ENCODE results near the gene LRRC8A.

Gene LRRC8A

GRCh38 chr9:128886211-128886891 is 4.4 kb downstream of the LRRC8A start:
- no peak for TF ChIP-seq CTCF (IDR thresholded peaks at IDR 0.05; ENCODE audit: insufficient read depth, low read length, missing control alignments)
- ChIA-PET POLR2A (interaction anchor here (1.0 kb wide), 1 partner anchor 34 kb away, joined by 4 read pairs; no protein-coding TSS in a partner anchor), CTCF (interaction anchor here (1.1 to 3.5 kb wide), 2 partner anchors 42 to 68 kb away, joined by 3 to 19 read pairs; partner anchors contain the start of gene ENDOG)
- H3K4me3 ChIP-seq (ENCODE audit: low read depth, low read length) = no peak overlapping the region
- no peak for DNase-seq (ENCODE audit: low read depth, low spot score)

GRCh38 chr9:128887049-128887448 is 5.1 kb downstream of the LRRC8A start:
- ChIA-PET CTCF (interaction anchor here (1.1 to 3.5 kb wide), 2 partner anchors 41 to 69 kb away, joined by 3 to 19 read pairs; partner anchors contain the start of gene ENDOG), POLR2A (no interaction called here)
- DNase-seq (ENCODE audit: low read depth, low spot score) = no peak
- H3K4me3 ChIP-seq (ENCODE audit: low read depth, low read length) = no peak overlapping the region
- TF ChIP-seq CTCF (IDR thresholded peaks at IDR 0.05; ENCODE audit: insufficient read depth, low read length, missing control alignments) = no peak

- no peak overlapping the region for H3K4me3 ChIP-seq (ENCODE audit: low read depth, low read length)
- TF ChIP-seq CTCF (IDR thresholded peaks at IDR 0.05; ENCODE audit: insufficient read depth, low read length, missing control alignments) = no peak
- no peak for DNase-seq (ENCODE audit: low read depth, low spot score)
- CTCF ChIA-PET = interaction anchor here (3.5 kb wide), 1 partner anchor 40 kb away, joined by 19 read pairs; no protein-coding TSS in a partner anchor
- POLR2A ChIA-PET = no interaction called here
Measured at GRCh38 chr9:128887914-128888350, 6.0 kb downstream of the LRRC8A start.

- POLR2A ChIA-PET = no interaction called here
- DNase-seq (ENCODE audit: low read depth, low spot score) = no peak
- TF ChIP-seq CTCF (IDR thresholded peaks at IDR 0.05; ENCODE audit: insufficient read depth, low read length, missing control alignments) = no peak
- CTCF ChIA-PET = interaction anchor here (0.8 to 4.0 kb wide), 2 partner anchors 29 to 36 kb away, joined by 3 to 24 read pairs; partner anchors contain the start of gene PHYHD1
- H3K4me3 ChIP-seq (ENCODE audit: low read depth, low read length) = no peak overlapping the region
Measured at GRCh38 chr9:128891321-128892220, 9.6 kb downstream of the LRRC8A start.

GRCh38 chr9:128892221-128892921 is 10.4 kb downstream of the LRRC8A start:
- DNase-seq (ENCODE audit: low read depth, low spot score) = no peak
- H3K4me3 ChIP-seq (ENCODE audit: low read depth, low read length) = no peak overlapping the region

More at GRCh38 chr9:128892221-128892921, 10.4 kb downstream of the LRRC8A start:
- POLR2A ChIA-PET = interaction anchor here (0.6 kb wide), 1 partner anchor 8 kb away, joined by 3 read pairs; no protein-coding TSS in a partner anchor
- no peak for TF ChIP-seq CTCF (IDR thresholded peaks at IDR 0.05; ENCODE audit: insufficient read depth, low read length, missing control alignments)
- CTCF ChIA-PET = interaction anchor here (4.0 kb wide), 1 partner anchor 35 kb away, joined by 24 read pairs; no protein-coding TSS in a partner anchor
